H9 (cell line): ENCODE data around the gene ZNF521. TPM values are rescaled to one million over a fixed set of nuclear protein-coding genes. Genes with fewer than 3 reads are reported as not detected.

ENCODE experiments used
- DNase-seq: peaks from one replicate; pipeline ENCODE4 v3.0.0-alpha.2; 2017
- H2AFZ ChIP-seq: one replicate; pipeline ENCODE4 v1.6.1; 2013; ENCODE audit warnings: mild to moderate bottlenecking, low read length, control low read depth, moderate library complexity
- H2AK5ac ChIP-seq: 2 replicates; pipeline ENCODE4 v1.6.1; 2013; ENCODE audit warnings: low read length, control low read depth, mixed read lengths; ENCODE audit not compliant: insufficient read length
- H2BK120ac ChIP-seq: one replicate; pipeline ENCODE4 v1.6.1; 2013; ENCODE audit warnings: low read depth, mild to moderate bottlenecking, low read length, control low read depth, inconsistent platforms; ENCODE audit not compliant: poor library complexity, severe bottlenecking
- H2BK12ac ChIP-seq: 2 replicates; pipeline ENCODE4 v1.6.1; 2013; ENCODE audit warnings: low read length, control low read depth, mixed read lengths, low read depth; ENCODE audit not compliant: insufficient read length
- H2BK15ac ChIP-seq: 2 replicates; pipeline ENCODE4 v1.6.1; 2013; ENCODE audit warnings: low read depth, low read length, control low read depth
- H2BK20ac ChIP-seq: one replicate; pipeline ENCODE4 v1.6.1; 2013; ENCODE audit warnings: low read depth, mild to moderate bottlenecking, low read length, control low read depth, inconsistent platforms; ENCODE audit not compliant: poor library complexity, severe bottlenecking
- H2BK5ac ChIP-seq: 2 replicates; pipeline ENCODE4 v1.6.1; 2013; ENCODE audit warnings: low read length, control low read depth, mixed read lengths; ENCODE audit not compliant: insufficient read length
- H3K14ac ChIP-seq: 2 replicates; pipeline ENCODE4 v1.6.1; 2013; ENCODE audit warnings: low read length, control low read depth; ENCODE audit not compliant: insufficient read depth
- H3K18ac ChIP-seq: 2 replicates; pipeline ENCODE4 v1.6.1; 2013; ENCODE audit warnings: low read depth, mild to moderate bottlenecking, mixed read lengths, low read length, control low read depth; ENCODE audit not compliant: insufficient read length
- H3K23ac ChIP-seq: 2 replicates; pipeline ENCODE4 v1.6.1; 2013; ENCODE audit warnings: low read length, control low read depth, mixed read lengths, low read depth; ENCODE audit not compliant: insufficient read length
- H3K23me2 ChIP-seq: 2 replicates; pipeline ENCODE4 v1.6.1; 2013; ENCODE audit warnings: low read depth, mild to moderate bottlenecking, mixed read lengths, low read length, control low read depth; ENCODE audit not compliant: insufficient read length, poor library complexity, severe bottlenecking
- H3K27ac ChIP-seq: 2 replicates; pipeline ENCODE4 v1.5.1; 2013; ENCODE audit warnings: low read length, control low read depth, mixed read lengths, low read depth; ENCODE audit not compliant: insufficient read length
- H3K27me3 ChIP-seq: 2 replicates; pipeline ENCODE4 v1.6.1; 2013; ENCODE audit warnings: low read length, control low read depth, inconsistent platforms; ENCODE audit not compliant: insufficient read depth
- H3K4ac ChIP-seq: 2 replicates; pipeline ENCODE4 v1.6.1; 2013; ENCODE audit warnings: low read depth, mild to moderate bottlenecking, control low read depth, inconsistent platforms, low read length, moderate library complexity
- H3K4me1 ChIP-seq: 2 replicates; pipeline ENCODE4 v1.6.1; 2013; ENCODE audit warnings: low read length, control low read depth, inconsistent platforms; ENCODE audit not compliant: insufficient read depth
- H3K4me2 ChIP-seq: 2 replicates; pipeline ENCODE4 v1.6.1; 2013; ENCODE audit warnings: low read length, control low read depth, mixed read lengths; ENCODE audit not compliant: insufficient read length, insufficient read depth
- H3K56ac ChIP-seq: 2 replicates; pipeline ENCODE4 v1.6.1; 2013; ENCODE audit warnings: low read depth, mild to moderate bottlenecking, mixed read lengths, low read length, control low read depth; ENCODE audit not compliant: insufficient read length
- H3K79me1 ChIP-seq: 2 replicates; pipeline ENCODE4 v1.6.1; 2013; ENCODE audit warnings: low read depth, mild to moderate bottlenecking, moderate library complexity, low read length, control low read depth, inconsistent platforms; ENCODE audit not compliant: insufficient read depth, poor library complexity, severe bottlenecking
- H3K79me2 ChIP-seq: 2 replicates; pipeline ENCODE4 v1.6.1; 2013; ENCODE audit warnings: low read length, control low read depth, inconsistent platforms; ENCODE audit not compliant: insufficient read depth
- H3K9ac ChIP-seq: 2 replicates; pipeline ENCODE4 v1.6.1; 2013; ENCODE audit warnings: low read length, control low read depth, mixed read lengths; ENCODE audit not compliant: insufficient read length; ENCODE audit errors: extremely low read depth
- H3K9me3 ChIP-seq: one replicate; pipeline ENCODE4 v1.6.1; 2013; ENCODE audit warnings: low read depth, low read length, inconsistent platforms; ENCODE audit not compliant: control insufficient read depth
- H3T11ph ChIP-seq: one replicate; pipeline ENCODE4 v1.6.1; 2013; ENCODE audit warnings: mild to moderate bottlenecking, low read length, control low read depth, inconsistent platforms
- H4K20me1 ChIP-seq: one replicate; pipeline ENCODE4 v1.6.1; 2013; ENCODE audit not compliant: control insufficient read depth, insufficient read length, insufficient read depth
- H4K5ac ChIP-seq: 2 replicates; pipeline ENCODE4 v1.6.1; 2013; ENCODE audit warnings: low read depth, mild to moderate bottlenecking, mixed read lengths, low read length, control low read depth; ENCODE audit not compliant: insufficient read length
- H4K8ac ChIP-seq: replicated peaks from 2 replicates; pipeline ENCODE4 v1.6.1; 2013; ENCODE audit warnings: low read length, control low read depth, mixed read lengths, low read depth; ENCODE audit not compliant: insufficient read length
- H4K91ac ChIP-seq: 2 replicates; pipeline ENCODE4 v1.6.1; 2013; ENCODE audit warnings: low read depth, mild to moderate bottlenecking, moderate library complexity, mixed read lengths, low read length, control low read depth; ENCODE audit not compliant: insufficient read length
- H3K27ac Mint-ChIP-seq, 3 experiments: 2 replicates in 2 of 3; 3 replicates in 1 of 3; pipeline ENCODE4 v1.8.0; 2020 to 2021; ENCODE audit warnings: mixed read lengths in 3 of 3, mild to moderate bottlenecking in 1 of 3, moderate library complexity in 1 of 3
- H3K27me3 Mint-ChIP-seq: 2 replicates; pipeline ENCODE4 v1.8.0; 2021; ENCODE audit warnings: low read depth, mild to moderate bottlenecking, moderate library complexity, mixed read lengths
- H3K36me3 Mint-ChIP-seq, 3 experiments: 2 replicates in 2 of 3; 3 replicates in 1 of 3; pipeline ENCODE4 v1.8.0; 2020 to 2021; ENCODE audit warnings: low read depth in 3 of 3, mixed read lengths in 3 of 3; ENCODE audit not compliant: insufficient read depth in 1 of 3
- H3K4me1 Mint-ChIP-seq, 2 experiments: 2 replicates each; pipeline ENCODE4 v1.8.0; 2020; ENCODE audit warnings: mixed read lengths in 2 of 2
- H3K4me3 Mint-ChIP-seq, 2 experiments: 2 replicates in 1 of 2; 3 replicates in 1 of 2; pipeline ENCODE4 v1.8.0; 2020 to 2021; ENCODE audit warnings: mild to moderate bottlenecking in 2 of 2, mixed read lengths in 2 of 2, moderate library complexity in 1 of 2
- H3K9me3 Mint-ChIP-seq, 2 experiments: 2 replicates in 1 of 2; 3 replicates in 1 of 2; pipeline ENCODE4 v1.8.0; 2020; ENCODE audit warnings: mild to moderate bottlenecking in 2 of 2, mixed read lengths in 2 of 2, moderate library complexity in 1 of 2
- CTCF ChIP-seq: fragments of 200-600 bp; sonication (generic); conservative IDR thresholded peaks from 3 replicates; pipeline ENCODE4 v1.8.0; 2021; ENCODE audit warnings: antibody characterized with exemption, mild to moderate bottlenecking
- whole genome bisulfite sequencing: extraction: QIAGEN DNeasy Blood & Tissue Kit; methylation state at CpG from one replicate; pipeline ENCODE4 v1.1.7; 2013; ENCODE audit warnings: missing lambda C conversion rate, low lambda C conversion rate, mixed read lengths; ENCODE audit not compliant: insufficient read length; ENCODE audit errors: extremely low coverage; 5-methylcytosine and 5-hydroxymethylcytosine counted together
- total RNA-seq: library from RNA; stranded (reverse); gene quantifications from 2 replicates; pipeline ENCODE4 v1.2.1, GENCODE V29; 2021

Gene ZNF521
- total RNA-seq, 1 experiment from 2014 or later = 3.3 TPM

GRCh38 chr18:25299426-25300300, 52.3 kb downstream of the ZNF521 start:
- WGBS = no CpG with 5 or more reads among the region's 8 CpGs
- Histone ChIP-seq H3K4me2 (no peak overlapping the region), H2BK20ac (no peak overlapping the region), H2BK15ac (no peak overlapping the region), H3T11ph (no peak overlapping the region), H2BK12ac (no peak overlapping the region), H4K91ac (no peak overlapping the region), H3K4me1 (no peaks in the 10 kb centered on the region), H2AFZ (no peak overlapping the region), H4K20me1 (no peaks in the 10 kb centered on the region), H3K27ac (no peak overlapping the region), H3K56ac (no peak overlapping the region), H3K79me1 (no peaks in the 10 kb centered on the region), H3K23me2 (no peaks in the 10 kb centered on the region), H2BK5ac (no peak overlapping the region), H3K14ac (no peak overlapping the region), H3K4ac (no peak overlapping the region), H3K9ac (no peak overlapping the region), H2AK5ac (no peak overlapping the region), H2BK120ac (no peak overlapping the region), H3K18ac (no peak overlapping the region), H3K79me2 (no peaks in the 10 kb centered on the region), H4K5ac (no peak overlapping the region), H4K8ac (no peak overlapping the region), H3K27me3 (no peaks in the 10 kb centered on the region), H3K23ac (no peak overlapping the region), H3K9me3 (no peaks in the 10 kb centered on the region)
- no peaks in the 10 kb centered on the region for H3K36me3 Mint-ChIP-seq
- no peak for TF ChIP-seq CTCF
- no peak for DNase-seq
- no peaks in the 10 kb centered on the region for H3K27me3 Mint-ChIP-seq
- no peaks in the 10 kb centered on the region for H3K9me3 Mint-ChIP-seq
- no peak overlapping the region for H3K4me3 Mint-ChIP-seq
- no peaks in the 10 kb centered on the region for H3K4me1 Mint-ChIP-seq
- H3K27ac Mint-ChIP-seq = no peak overlapping the region
